ENCODE data around the gene XXYLT1. TPM values are rescaled to one million over a fixed set of nuclear protein-coding genes. Genes with fewer than 3 reads are reported as not detected.

The XXYLT1 gene
- total and polyA plus RNA-seq, 2 of the 8 experiments (the other 6 are each of a cell fraction or from before 2014, with no cell fraction given) = 18.9 to 23.8 TPM

DNA sequence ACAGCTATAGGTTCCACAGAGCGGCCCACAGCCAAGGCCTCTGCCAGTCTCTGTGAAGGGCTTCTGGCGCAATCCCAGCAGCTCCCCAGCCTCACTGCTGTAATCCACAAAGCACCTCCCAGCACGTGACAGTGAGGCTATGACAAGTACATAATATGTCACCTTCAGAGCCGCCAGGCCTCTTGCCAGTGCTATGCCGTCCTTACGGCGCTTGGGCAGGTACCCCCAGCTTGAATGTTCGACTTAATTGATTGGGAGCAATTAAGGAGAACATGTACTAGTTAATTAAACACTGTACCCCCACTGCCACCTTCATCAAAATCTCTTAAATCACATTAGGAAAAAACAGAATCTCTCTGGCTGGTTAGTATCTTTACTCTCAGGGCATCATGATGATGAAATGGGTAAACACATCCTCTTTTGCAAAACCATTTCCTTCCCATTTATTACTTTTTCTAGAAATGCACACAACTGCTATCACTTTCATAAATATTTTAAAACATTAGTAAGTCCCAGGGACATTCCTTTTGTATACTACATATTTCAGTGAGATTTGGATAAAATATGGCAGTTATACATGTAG lies 169.9 kb downstream of the XXYLT1 start (continued):
- TF ChIP-seq EP300 (IDR thresholded peaks at IDR 0.05; ENCODE audit: borderline replicate concordance in 1 of 2, low read depth in 2 of 2, low read length in 2 of 2) (no peak), TAF7 (optimal IDR thresholded peaks at IDR 0.05; ENCODE audit: borderline replicate concordance, low read depth, low read length) (no peak)
- TF ChIP-seq, protein P1, sequence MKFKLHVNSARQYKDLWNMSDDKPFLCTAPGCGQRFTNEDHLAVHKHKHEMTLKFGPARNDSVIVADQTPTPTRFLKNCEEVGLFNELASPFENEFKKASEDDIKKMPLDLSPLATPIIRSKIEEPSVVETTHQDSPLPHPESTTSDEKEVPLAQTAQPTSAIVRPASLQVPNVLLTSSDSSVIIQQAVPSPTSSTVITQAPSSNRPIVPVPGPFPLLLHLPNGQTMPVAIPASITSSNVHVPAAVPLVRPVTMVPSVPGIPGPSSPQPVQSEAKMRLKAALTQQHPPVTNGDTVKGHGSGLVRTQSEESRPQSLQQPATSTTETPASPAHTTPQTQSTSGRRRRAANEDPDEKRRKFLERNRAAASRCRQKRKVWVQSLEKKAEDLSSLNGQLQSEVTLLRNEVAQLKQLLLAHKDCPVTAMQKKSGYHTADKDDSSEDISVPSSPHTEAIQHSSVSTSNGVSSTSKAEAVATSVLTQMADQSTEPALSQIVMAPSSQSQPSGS (IDR thresholded peaks at IDR 0.05; ENCODE audit: low read length) = no peak
